ENCODE data around the gene PSMG3.

DNA sequence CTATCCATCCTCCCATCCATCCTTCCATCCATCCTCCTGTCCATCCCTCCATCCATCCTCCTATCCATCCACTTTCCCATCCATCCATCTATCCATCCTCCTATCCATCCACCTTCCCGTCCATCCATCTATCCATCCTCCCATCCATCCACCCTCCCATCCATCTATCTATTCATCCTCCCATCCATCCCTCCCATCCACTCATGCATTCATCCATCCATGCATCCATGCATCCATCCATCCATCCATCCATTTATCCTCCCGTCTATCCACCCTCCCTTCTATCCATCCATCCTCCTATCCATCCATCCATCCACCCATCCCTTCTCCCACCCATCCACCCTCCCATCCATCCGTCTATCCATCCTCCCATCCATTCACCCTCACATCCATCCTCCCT lies 25.2 kb upstream of the PSMG3 start:
- no peak for TF ChIP-seq POLR2A (IDR thresholded peaks at IDR 0.05; ENCODE audit: low read depth)
- TF ChIP-seq, protein P1, sequence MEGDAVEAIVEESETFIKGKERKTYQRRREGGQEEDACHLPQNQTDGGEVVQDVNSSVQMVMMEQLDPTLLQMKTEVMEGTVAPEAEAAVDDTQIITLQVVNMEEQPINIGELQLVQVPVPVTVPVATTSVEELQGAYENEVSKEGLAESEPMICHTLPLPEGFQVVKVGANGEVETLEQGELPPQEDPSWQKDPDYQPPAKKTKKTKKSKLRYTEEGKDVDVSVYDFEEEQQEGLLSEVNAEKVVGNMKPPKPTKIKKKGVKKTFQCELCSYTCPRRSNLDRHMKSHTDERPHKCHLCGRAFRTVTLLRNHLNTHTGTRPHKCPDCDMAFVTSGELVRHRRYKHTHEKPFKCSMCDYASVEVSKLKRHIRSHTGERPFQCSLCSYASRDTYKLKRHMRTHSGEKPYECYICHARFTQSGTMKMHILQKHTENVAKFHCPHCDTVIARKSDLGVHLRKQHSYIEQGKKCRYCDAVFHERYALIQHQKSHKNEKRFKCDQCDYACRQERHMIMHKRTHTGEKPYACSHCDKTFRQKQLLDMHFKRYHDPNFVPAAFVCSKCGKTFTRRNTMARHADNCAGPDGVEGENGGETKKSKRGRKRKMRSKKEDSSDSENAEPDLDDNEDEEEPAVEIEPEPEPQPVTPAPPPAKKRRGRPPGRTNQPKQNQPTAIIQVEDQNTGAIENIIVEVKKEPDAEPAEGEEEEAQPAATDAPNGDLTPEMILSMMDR (IDR thresholded peaks at IDR 0.05), result no peak
- TF ChIP-seq EP300 (IDR thresholded peaks at IDR 0.05), result no peak

Measured in esophagus muscularis mucosa (tissue), 4 donors.